HCT116 (cell line): ENCODE results near the gene TRIM66. TPM values are rescaled to one million over a fixed set of nuclear protein-coding genes. Genes with fewer than 3 reads are reported as not detected.

Experiments used
- ATAC-seq: fragments of 200-7000 bp; cut with Tn5 transposase; 2 replicates; pipeline ENCODE4 v1.9.1; 2020; ENCODE audit warnings: mild to moderate bottlenecking, moderate library complexity
- BruUV-seq: library from RNA; stranded (reverse); fragments of 400-500 nt; replicated peaks from 2 replicates; lab custom pipeline; 2021; lab: Mats Ljungman, UMichigan
- CTCF ChIA-PET: fragments of 300-600 bp; sonication (Branson Sonifier 250); formaldehyde crosslinking; loops from one replicate; lab custom pipeline; 2021; ENCODE audit warnings: antibody characterized with exemption; lab: Charles Lee
- POLR2A ChIA-PET: fragments of 300-600, 350-600 bp; sonication (Branson Sonifier 250); formaldehyde crosslinking; loops from one replicate; lab custom pipeline; 2021; ENCODE audit warnings: antibody characterized with exemption; lab: Charles Lee
- RAD21 ChIA-PET, 2 experiments: fragments of 300-600 bp; sonication (Branson Sonifier 250); formaldehyde crosslinking; loops; one replicate each; lab custom pipeline; 2023; ENCODE audit warnings: low total read pairs in 2 of 2; ENCODE audit not compliant: uncharacterized antibody in 2 of 2, unreplicated experiment in 2 of 2, low non-redundant PET in 1 of 2; lab: Charles Lee
- DNase-seq: peaks from one replicate; pipeline ENCODE4 v3.0.0-alpha.2; 2010; ENCODE audit warnings: low read depth, low spot score
- H2AFZ ChIP-seq: fragments of 200-600 bp; shearing (Covaris generic), sonication (generic); 2 replicates; pipeline ENCODE4 v1.6.1; 2017; ENCODE audit warnings: low read depth, mixed run types, mixed read lengths, antibody characterized with exemption, low read length; ENCODE audit not compliant: poor library complexity, severe bottlenecking
- H3K27ac ChIP-seq: 2 replicates; pipeline ENCODE4 v1.5.1; 2012; ENCODE audit warnings: low read depth, low read length
- H3K27me3 ChIP-seq: fragments of 200-600 bp; sonication (generic); 2 replicates; pipeline ENCODE4 v1.6.1; 2016; ENCODE audit warnings: mixed run types, low read length, mixed read lengths; ENCODE audit not compliant: insufficient read depth
- H3K36me3 ChIP-seq, 2 experiments: fragments of 200-500 bp in 1 of 2; fragments of 200-600 bp in 1 of 2; sonication (Bioruptor generic) in 1 of 2; sonication (generic) in 1 of 2; 2 replicates each; pipeline versions ENCODE4 v1.5.1 to v1.6.1; 2014 to 2016; ENCODE audit warnings: low read length in 2 of 2, inconsistent platforms in 1 of 2, mixed read lengths in 1 of 2, mixed run types in 1 of 2; ENCODE audit not compliant: insufficient read depth in 2 of 2, control insufficient read depth in 1 of 2
- H3K4me1 ChIP-seq, 2 experiments: fragments of 200-600 bp in 1 of 2; sonication (generic) in 1 of 2; 2 replicates each; pipeline versions ENCODE4 v1.5.1 to v1.6.1; 2012 to 2017; ENCODE audit warnings: low read length in 2 of 2, inconsistent platforms in 1 of 2, mild to moderate bottlenecking in 1 of 2, mixed read lengths in 1 of 2, mixed run types in 1 of 2, moderate library complexity in 1 of 2; ENCODE audit not compliant: insufficient read depth in 2 of 2, control insufficient read depth in 1 of 2
- H3K4me2 ChIP-seq: fragments of 200-600 bp; sonication (generic); 2 replicates; pipeline ENCODE4 v1.6.1; 2017; ENCODE audit warnings: mixed run types, low read length, mixed read lengths
- H3K4me3 ChIP-seq, 2 experiments: fragments of 200-600 bp in 1 of 2; sonication (generic) in 1 of 2; replicated peaks in 1 of 2; 2 replicates each; pipeline ENCODE4 v1.5.1; 2011 to 2016; ENCODE audit warnings: low read length in 2 of 2, control low read depth in 1 of 2, low read depth in 1 of 2, mild to moderate bottlenecking in 1 of 2, mixed read lengths in 1 of 2, mixed run types in 1 of 2
- H3K79me2 ChIP-seq: fragments of 200-600 bp; sonication (generic); 2 replicates; pipeline ENCODE4 v1.6.1; 2017; ENCODE audit warnings: mild to moderate bottlenecking, mixed run types, low read length, moderate library complexity, mixed read lengths; ENCODE audit not compliant: insufficient read depth
- H3K9ac ChIP-seq: fragments of 200-600 bp; sonication (generic); 2 replicates; pipeline ENCODE4 v1.6.1; 2016; ENCODE audit warnings: low read length, mixed read lengths
- H3K9me2 ChIP-seq: fragments of 200-600 bp; sonication (generic), shearing (Covaris generic); 2 replicates; pipeline ENCODE4 v1.6.1; 2017; ENCODE audit warnings: mixed run types, mild to moderate bottlenecking, moderate library complexity; ENCODE audit not compliant: insufficient read depth
- H3K9me3 ChIP-seq, 2 experiments: fragments of 200-500 bp in 1 of 2; fragments of 200-600 bp in 1 of 2; sonication (Bioruptor generic) in 1 of 2; sonication (generic) in 1 of 2; 2 replicates each; pipeline ENCODE4 v1.6.1; 2014 to 2017; ENCODE audit warnings: low read length in 2 of 2, mixed read lengths in 2 of 2, inconsistent platforms in 1 of 2, low read depth in 1 of 2, mild to moderate bottlenecking in 1 of 2, mixed run types in 1 of 2, moderate library complexity in 1 of 2; ENCODE audit not compliant: control insufficient read depth in 1 of 2, insufficient read depth in 1 of 2
- H4K20me1 ChIP-seq: fragments of 200-600 bp; sonication (generic), shearing (Covaris generic); 2 replicates; pipeline ENCODE4 v1.6.1; 2017; ENCODE audit warnings: mixed run types, mild to moderate bottlenecking, moderate library complexity; ENCODE audit not compliant: insufficient read depth
- CTCF ChIP-seq, 3 experiments: fragments of 200-600 bp in 1 of 3; sonication (generic) in 1 of 3; IDR thresholded peaks in 2 of 3; conservative IDR thresholded peaks in 1 of 3; 2 replicates each; pipeline ENCODE4 v1.5.1; 2012 to 2017; ENCODE audit warnings: low read depth in 2 of 3, low read length in 2 of 3, antibody characterized with exemption in 1 of 3, borderline replicate concordance in 1 of 3, control low read depth in 1 of 3, mild to moderate bottlenecking in 1 of 3, mixed read lengths in 1 of 3, mixed run types in 1 of 3, moderate library complexity in 1 of 3; ENCODE audit not compliant: insufficient read depth in 1 of 3
- ELF1 ChIP-seq: IDR thresholded peaks from 2 replicates; pipeline ENCODE4 v1.6.1; 2012; ENCODE audit warnings: low read depth, borderline replicate concordance
- MAX ChIP-seq: IDR thresholded peaks from 2 replicates; pipeline ENCODE4 v1.6.1; 2012
- POLR2AphosphoS5 ChIP-seq: IDR thresholded peaks from 2 replicates; pipeline ENCODE4 v1.6.1; 2011; ENCODE audit warnings: mild to moderate bottlenecking, low read depth, low read length, moderate library complexity
- ZFX ChIP-seq: fragments of 450-650 bp; IDR thresholded peaks from 2 replicates; pipeline ENCODE4 v1.6.1; 2017
- intact Hi-C: fragments of 100-400 bp; cut with micrococcal nuclease; formaldehyde crosslinking; loops from 2 replicates; pipeline ENCODE4 v1.10.0; 2022
- total RNA-seq: library from RNA; stranded (reverse); gene quantifications from one replicate; pipeline ENCODE4 v1.2.1, GENCODE V29; 2021; ENCODE audit not compliant: unreplicated experiment
- TF ChIP-seq, protein P1 (sequence below): IDR thresholded peaks from 2 replicates; pipeline ENCODE4 v1.6.1; 2011; ENCODE audit warnings: mild to moderate bottlenecking, low read length, moderate library complexity; ENCODE audit not compliant: insufficient replicate concordance; ENCODE audit errors: extremely low read depth

TRIM66 gene
- total RNA-seq, 1 experiment from 2014 or later: 24.8 TPM

DNA sequence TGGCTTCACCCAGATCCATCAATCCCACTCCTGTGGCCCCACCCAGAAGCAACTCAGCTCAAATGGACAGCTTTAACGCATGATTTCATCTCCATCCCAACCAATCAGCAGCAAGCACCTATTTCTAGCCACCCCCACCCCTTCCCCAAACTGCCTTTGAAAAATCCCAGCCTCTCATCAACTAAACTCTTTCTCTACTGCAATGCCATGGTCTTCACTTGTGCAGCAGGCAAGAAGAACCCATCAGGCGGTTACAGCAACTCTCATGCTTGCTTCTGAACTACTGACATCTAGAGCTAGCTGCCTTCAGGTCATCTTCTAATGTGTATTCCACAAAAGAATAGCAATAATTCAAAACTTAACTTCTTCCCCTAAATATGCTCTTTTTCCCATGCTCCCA is 46.3 kb downstream of the TRIM66 start:
- H3K4me2 ChIP-seq: no peak overlapping the region
- H2AFZ ChIP-seq: no peak overlapping the region
- H3K4me1 ChIP-seq: no peaks in the 10 kb centered on the region
- intact Hi-C loops: no loop called here
- H3K27ac ChIP-seq: no peak overlapping the region
- CTCF ChIA-PET: no interaction called here
- RAD21 ChIA-PET: no interaction called here
- H3K4me3 ChIP-seq: no peak overlapping the region
- H3K9ac ChIP-seq: no peak overlapping the region
- no peaks in the 10 kb centered on the region for H3K9me3 ChIP-seq
- no peaks in the 10 kb centered on the region for H3K27me3 ChIP-seq
- no peaks in the 10 kb centered on the region for H3K79me2 ChIP-seq
- POLR2A ChIA-PET: no interaction called here
- H3K9me2 ChIP-seq: no peaks in the 10 kb centered on the region
- no peak for DNase-seq
- peaks cover 33 to 46% of the 10 kb centered on the region in 2 experiments; a peak in 3 of 4 replicates for H3K36me3 ChIP-seq
- TF ChIP-seq, protein P1, sequence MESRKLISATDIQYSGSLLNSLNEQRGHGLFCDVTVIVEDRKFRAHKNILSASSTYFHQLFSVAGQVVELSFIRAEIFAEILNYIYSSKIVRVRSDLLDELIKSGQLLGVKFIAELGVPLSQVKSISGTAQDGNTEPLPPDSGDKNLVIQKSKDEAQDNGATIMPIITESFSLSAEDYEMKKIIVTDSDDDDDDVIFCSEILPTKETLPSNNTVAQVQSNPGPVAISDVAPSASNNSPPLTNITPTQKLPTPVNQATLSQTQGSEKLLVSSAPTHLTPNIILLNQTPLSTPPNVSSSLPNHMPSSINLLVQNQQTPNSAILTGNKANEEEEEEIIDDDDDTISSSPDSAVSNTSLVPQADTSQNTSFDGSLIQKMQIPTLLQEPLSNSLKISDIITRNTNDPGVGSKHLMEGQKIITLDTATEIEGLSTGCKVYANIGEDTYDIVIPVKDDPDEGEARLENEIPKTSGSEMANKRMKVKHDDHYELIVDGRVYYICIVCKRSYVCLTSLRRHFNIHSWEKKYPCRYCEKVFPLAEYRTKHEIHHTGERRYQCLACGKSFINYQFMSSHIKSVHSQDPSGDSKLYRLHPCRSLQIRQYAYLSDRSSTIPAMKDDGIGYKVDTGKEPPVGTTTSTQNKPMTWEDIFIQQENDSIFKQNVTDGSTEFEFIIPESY: no peak
- TF ChIP-seq ELF1: no peak
- TF ChIP-seq POLR2AphosphoS5: no peak
- no peak for TF ChIP-seq CTCF (IDR thresholded peaks at IDR 0.05 in 2 of 3, conservative IDR thresholded peaks at IDR 0.05 in 1 of 3; ENCODE audit: borderline replicate concordance in 1 of 3, insufficient read depth in 1 of 3, low read depth in 2 of 3, low read length in 2 of 3)
- TF ChIP-seq ZFX: no peak
- no peak for TF ChIP-seq MAX
- no peaks in the 10 kb centered on the region for H4K20me1 ChIP-seq
- no TSS peak for BruUV-seq
- no peak for ATAC-seq
